ENCODE data around the gene FURIN. TPM values are rescaled to one million over a fixed set of nuclear protein-coding genes. Genes with fewer than 3 reads are reported as not detected.

FURIN gene
- total RNA-seq, 4 donors from 2014 or later: 28.7 to 71.1 (median 42.4) TPM

- no peaks in the 10 kb centered on the region for H3K27me3 ChIP-seq
- H3K27ac ChIP-seq: no peak overlapping the region
- TF ChIP-seq POLR2A (IDR thresholded peaks at IDR 0.05) (no peak), EP300 (IDR thresholded peaks at IDR 0.05) (no peak), CTCF (IDR thresholded peaks at IDR 0.05) (no peak)
- no peak overlapping the region for H3K4me3 ChIP-seq
- H3K4me1 ChIP-seq: peaks cover 0 to 8% (median 0%) of the 10 kb centered on the region in 4 donors
- no peaks in the 10 kb centered on the region for H3K36me3 ChIP-seq
- no peak for DNase-seq (ENCODE audit: low spot score in 2 of 2)
- H3K9me3 ChIP-seq: no peaks in the 10 kb centered on the region
- 90 to 96% methylated on average over 8 of the region's 8 CpGs for WGBS, 2 donors
Observed at GRCh38 chr15:90857337-90857736, 11.1 kb upstream of the FURIN start.

- no peak overlapping the region for H3K4me3 ChIP-seq
- WGBS, 2 donors: 88 to 90% methylated on average over 8 of the region's 8 CpGs
Observed at GRCh38 chr15:90857883-90858443, 10.4 kb upstream of the FURIN start.

GRCh38 chr15:90859234-90860131 lies 8.9 kb upstream of the FURIN start:
- TF ChIP-seq CTCF (IDR thresholded peaks at IDR 0.05) (no peak), POLR2A (IDR thresholded peaks at IDR 0.05) (no peak), EP300 (IDR thresholded peaks at IDR 0.05) (no peak)
- WGBS, 2 donors: 58 to 59% methylated on average over 10 of the region's 10 CpGs

More at GRCh38 chr15:90857883-90858443, 10.4 kb upstream of the FURIN start:
- DNase-seq (ENCODE audit: low spot score in 2 of 2): no peak
- H3K27ac ChIP-seq: no peak overlapping the region
- H3K27me3 ChIP-seq: no peaks in the 10 kb centered on the region
- TF ChIP-seq EP300 (IDR thresholded peaks at IDR 0.05) (no peak), CTCF (IDR thresholded peaks at IDR 0.05) (no peak), POLR2A (IDR thresholded peaks at IDR 0.05) (no peak)
- H3K4me1 ChIP-seq: peaks cover 0 to 5% (median 0%) of the 10 kb centered on the region in 4 donors
- H3K9me3 ChIP-seq: no peaks in the 10 kb centered on the region
- H3K36me3 ChIP-seq: no peaks in the 10 kb centered on the region

GRCh38 chr15:90860450-90860849 lies 7.9 kb upstream of the FURIN start:
- H3K27ac ChIP-seq: no peak overlapping the region
- TF ChIP-seq EP300 (IDR thresholded peaks at IDR 0.05) (no peak), POLR2A (IDR thresholded peaks at IDR 0.05) (no peak), CTCF (IDR thresholded peaks at IDR 0.05) (no peak)
- peaks cover 0 to 5% (median 0%) of the 10 kb centered on the region in 4 donors for H3K4me1 ChIP-seq
- 77 to 82% methylated on average over 7 of the region's 7 CpGs for WGBS, 2 donors
- no peak for DNase-seq (ENCODE audit: low spot score in 2 of 2)
- H3K9me3 ChIP-seq: no peaks in the 10 kb centered on the region
- no peak overlapping the region for H3K4me3 ChIP-seq
- H3K27me3 ChIP-seq: no peaks in the 10 kb centered on the region
- H3K36me3 ChIP-seq: no peaks in the 10 kb centered on the region

More at GRCh38 chr15:90859234-90860131, 8.9 kb upstream of the FURIN start:
- no peak overlapping the region for H3K4me3 ChIP-seq
- H3K9me3 ChIP-seq: no peaks in the 10 kb centered on the region
- H3K4me1 ChIP-seq: peaks cover 0 to 5% (median 0%) of the 10 kb centered on the region in 4 donors
- DNase-seq (ENCODE audit: low spot score in 2 of 2): no peak
- no peaks in the 10 kb centered on the region for H3K27me3 ChIP-seq
- H3K27ac ChIP-seq: no peak overlapping the region
- no peaks in the 10 kb centered on the region for H3K36me3 ChIP-seq

All from tibial nerve (tissue), 4 donors.